ENCODE data around the gene SPINK2.
A peak's percentile ranks its signal among the peaks of the same experiment; 100 is the strongest.

The SPINK2 gene

DNA sequence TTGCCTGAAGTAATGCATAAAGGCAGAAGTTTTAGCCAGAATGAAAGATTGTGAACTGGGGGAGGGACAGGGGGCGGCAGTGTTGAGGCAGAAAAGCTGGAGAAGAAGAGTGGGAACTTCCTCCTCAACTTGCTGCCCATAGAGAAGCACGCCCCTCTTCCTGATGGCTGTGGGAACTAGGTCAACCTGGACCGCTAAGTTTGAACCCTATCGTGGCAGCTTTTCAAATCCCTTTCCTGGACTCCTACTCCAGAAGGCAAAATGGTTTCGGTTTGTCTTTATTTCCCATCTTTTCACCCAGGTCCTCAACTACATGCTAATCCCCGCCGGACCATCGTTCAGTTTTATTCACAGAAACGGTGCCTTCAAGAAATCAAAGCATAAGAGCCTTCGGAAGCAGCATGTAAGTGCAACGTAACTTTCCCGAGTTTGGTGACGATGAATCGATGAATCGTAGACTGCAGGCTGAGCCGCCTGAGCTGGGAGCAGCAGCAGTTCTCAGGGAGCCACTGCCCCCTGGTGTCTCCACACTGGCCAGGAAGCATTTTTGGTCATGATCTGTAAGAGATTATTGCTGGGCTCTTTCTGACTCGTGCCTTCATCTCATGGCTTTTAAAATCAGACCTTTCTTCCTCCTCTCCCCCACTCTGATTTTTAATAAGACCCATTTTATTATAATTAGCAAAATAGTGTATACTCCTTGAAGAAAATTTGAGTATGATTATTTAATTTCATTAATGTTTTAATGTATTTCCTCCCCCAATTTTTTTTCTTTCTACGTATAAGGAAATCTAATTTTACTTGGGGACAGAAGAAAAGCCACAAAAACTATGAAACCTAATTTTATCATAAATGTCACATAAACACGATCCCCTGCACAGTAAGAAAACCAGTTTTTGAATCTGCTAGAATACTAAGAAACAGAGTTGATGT lies 21.4 kb downstream of the SPINK2 start:
- peak; percentile 77 to 82 for DNase-seq

GRCh38 chr4:56799161-56799759 lies 22.2 kb downstream of the SPINK2 start:
- no peak for DNase-seq

- no peak for DNase-seq
These were observed 25.3 kb downstream of the SPINK2 start for GRCh38 chr4:56796211-56796610.

- no peak for DNase-seq
These were observed 30.2 kb downstream of the SPINK2 start for GRCh38 chr4:56791316-56791715.

DNA sequence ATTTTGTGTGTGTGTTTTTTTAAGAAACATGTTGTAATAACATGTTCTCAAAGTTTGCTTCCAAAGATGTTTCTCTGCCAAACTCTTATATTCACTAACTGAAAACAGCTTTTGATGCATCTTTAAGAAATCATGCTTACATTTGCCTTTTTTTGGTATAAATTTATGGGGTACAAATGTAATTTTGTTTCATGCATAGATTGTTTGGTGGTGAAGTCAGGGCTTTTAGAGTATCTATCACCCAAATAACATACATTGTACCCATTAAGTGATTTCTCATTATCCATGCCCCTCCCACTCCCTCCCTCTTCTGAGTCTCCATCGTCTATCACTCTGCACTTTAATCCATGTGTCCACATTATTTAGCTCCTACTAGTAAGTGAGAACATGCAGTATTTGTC lies 30.8 kb downstream of the SPINK2 start:
- no peak for DNase-seq

DNA sequence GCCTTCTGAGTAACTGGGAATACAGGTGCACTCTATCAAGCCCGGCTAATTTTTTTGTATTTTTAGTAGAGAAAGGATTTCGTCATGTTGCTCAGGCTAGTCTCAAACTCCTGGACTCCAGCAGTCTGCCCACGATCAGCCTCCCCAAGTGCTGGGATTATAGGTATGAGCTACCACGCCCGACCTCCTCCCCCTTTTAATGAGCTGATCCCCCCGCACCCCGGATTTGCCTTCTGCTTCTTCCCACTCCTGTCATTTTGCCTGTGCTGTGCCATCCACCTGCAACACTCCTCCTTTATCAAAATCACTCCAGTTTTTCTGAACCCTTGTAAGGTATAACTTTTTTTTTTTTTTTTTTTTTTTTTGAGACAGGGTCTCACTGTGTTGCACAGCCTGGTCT lies 33.4 kb downstream of the SPINK2 start:
- no peak for DNase-seq

GRCh38 chr4:56787380-56787779 lies 34.1 kb downstream of the SPINK2 start:
- peak in 1 of 2 experiments; percentile 34 for DNase-seq

DNA sequence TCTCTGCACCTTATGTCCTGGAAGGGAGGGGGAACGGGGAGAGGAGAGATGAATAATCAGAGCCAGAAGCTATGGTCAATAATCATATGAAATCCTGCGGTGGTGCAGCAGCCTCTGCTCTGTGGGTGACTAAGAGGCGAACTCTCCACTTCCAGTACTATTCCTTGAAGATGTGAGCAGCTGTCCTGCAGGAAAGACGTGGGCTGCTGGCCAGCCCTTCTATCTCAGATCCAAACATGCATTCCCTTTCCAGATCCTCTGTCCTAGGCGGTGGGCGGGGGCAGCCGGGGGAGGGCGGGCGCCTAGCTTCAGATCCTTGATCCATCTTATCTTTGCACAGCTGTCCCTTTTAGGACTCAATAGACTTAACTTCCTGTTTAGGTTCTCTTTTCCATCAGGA lies 34.5 kb downstream of the SPINK2 start:
- peak; percentile 11 to 38 for DNase-seq

- no peak for DNase-seq
These were observed 37.5 kb downstream of the SPINK2 start for GRCh38 chr4:56783986-56784385.

- no peak for DNase-seq
These were observed 39.5 kb downstream of the SPINK2 start for GRCh38 chr4:56782019-56782418.

- DNase-seq: no peak
These were observed 48.2 kb downstream of the SPINK2 start for GRCh38 chr4:56773346-56773745.

GRCh38 chr4:56772134-56772533 lies 49.4 kb downstream of the SPINK2 start:
- DNase-seq: no peak

GRCh38 chr4:56768763-56769162 lies 52.7 kb downstream of the SPINK2 start:
- DNase-seq: no peak

DNA sequence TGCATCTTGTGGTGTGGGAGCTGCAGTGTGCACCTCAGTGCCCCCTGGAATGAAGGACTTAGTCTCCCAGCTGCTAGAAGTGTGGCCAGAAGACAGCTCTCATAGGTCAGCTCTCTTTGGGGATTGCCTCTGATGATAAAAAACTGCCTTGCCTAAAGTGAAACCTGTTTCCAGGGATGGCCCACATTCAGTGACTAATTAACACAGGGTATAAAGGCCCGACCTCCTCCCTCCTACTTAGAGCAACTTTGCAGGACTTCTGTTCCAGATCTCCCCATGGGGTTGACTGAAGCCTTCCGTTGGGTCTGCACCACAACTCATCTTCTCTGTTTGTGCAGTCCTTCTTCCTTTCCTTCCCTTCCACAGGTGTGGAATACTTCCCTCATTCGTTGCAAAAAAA lies 53.2 kb downstream of the SPINK2 start:
- no peak for DNase-seq

DNA sequence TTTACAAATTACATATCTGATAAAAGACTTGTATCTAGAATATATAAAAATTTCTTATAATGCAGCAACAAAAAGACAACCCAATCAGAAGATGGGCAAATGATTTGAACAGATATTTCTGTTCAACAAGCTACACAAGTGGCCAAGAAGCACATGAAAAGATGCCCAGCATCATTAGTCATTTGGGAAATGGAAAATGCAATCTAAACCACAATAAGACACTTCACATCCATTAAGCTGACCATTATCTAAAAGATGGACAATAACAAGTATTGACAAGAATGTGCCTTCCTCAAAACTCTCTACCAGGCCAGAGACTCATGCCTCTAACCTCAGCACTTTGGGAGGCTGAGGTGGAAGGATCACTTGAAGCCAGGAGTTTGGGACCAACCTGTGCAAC lies 53.9 kb downstream of the SPINK2 start:
- no peak for DNase-seq

DNA sequence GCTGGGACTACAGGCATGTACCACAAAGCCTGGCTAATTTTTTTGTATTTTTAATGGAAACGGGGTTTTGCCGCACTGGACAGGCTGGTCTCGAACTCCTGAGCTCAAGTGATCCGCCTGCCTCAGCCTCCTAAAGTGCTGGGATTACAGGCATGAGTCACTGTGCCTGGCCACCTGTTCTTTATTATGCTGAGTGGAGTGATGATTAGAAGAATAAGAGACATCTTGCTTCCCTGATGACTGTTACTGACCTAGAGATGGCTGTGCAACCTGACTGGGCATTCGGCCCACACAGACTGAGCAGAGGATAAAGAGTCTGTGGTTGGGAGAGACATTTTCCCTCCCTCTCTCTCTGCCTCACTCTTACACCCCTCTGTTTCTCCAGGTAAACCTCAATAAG lies 56.7 kb downstream of the SPINK2 start:
- no peak for DNase-seq

DNA sequence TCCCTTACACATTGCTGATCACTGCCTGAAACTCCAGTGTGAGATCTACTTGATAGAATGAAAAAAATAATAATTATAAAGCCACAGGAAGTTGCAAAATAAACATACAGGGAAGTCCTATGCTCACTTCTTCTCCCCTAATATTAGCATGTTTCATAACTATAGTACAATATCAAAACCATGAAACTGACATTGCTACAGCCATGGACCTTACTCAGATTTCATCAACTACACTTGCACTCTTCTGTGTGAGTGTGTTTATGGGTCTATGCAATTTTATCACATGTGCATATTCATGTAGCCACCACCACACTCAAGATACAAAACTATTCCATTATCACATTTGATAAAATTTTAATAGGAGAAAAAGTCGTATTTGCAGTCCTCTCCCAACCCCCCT lies 57.3 kb downstream of the SPINK2 start:
- no peak for DNase-seq

DNA sequence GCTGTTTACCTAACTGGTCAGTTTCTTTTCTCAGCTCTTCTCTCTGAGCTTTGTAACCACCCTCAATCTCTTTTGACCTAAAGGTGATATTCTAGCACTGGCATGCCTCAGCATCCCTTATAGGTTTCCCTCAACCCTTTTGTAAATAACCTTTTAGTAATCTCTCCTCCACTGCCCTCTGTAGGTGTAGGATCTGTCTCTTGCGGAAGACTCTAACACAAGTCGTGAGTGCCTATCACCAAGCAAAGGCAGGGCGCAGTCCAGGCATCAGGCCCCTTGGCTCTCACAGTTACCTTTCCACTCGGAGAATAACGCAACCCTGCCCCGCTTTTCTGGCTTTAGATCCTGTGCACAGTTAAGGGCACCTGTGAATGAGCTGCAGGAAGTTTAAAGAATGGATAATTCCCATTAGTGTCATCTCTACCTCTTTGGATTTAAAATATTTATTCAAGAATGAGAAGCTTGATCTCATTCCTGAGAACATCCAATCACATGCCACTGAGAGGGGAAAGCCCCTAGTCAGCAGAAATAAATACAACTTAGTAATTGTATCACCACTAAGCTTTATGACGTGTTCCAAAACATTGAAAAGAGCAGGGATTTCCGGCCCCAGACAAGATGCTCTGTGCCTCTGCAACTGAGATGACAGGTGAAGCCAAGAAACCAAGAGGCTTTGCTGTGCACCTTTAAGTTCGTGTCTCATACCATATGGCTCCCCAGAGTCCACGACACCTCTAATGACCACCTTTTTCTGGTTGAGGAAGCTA lies 58.8 kb downstream of the SPINK2 start:
- no peak for DNase-seq

GRCh38 chr4:56760183-56760582 lies 61.3 kb downstream of the SPINK2 start:
- DNase-seq: no peak
